Measurements from ENCODE around the gene PRR29. TPM values are rescaled to one million over a fixed set of nuclear protein-coding genes. Genes with fewer than 3 reads are reported as not detected.

PRR29 gene
- total RNA-seq, 2 experiments from 2014 or later, result 3.8 TPM

DNA sequence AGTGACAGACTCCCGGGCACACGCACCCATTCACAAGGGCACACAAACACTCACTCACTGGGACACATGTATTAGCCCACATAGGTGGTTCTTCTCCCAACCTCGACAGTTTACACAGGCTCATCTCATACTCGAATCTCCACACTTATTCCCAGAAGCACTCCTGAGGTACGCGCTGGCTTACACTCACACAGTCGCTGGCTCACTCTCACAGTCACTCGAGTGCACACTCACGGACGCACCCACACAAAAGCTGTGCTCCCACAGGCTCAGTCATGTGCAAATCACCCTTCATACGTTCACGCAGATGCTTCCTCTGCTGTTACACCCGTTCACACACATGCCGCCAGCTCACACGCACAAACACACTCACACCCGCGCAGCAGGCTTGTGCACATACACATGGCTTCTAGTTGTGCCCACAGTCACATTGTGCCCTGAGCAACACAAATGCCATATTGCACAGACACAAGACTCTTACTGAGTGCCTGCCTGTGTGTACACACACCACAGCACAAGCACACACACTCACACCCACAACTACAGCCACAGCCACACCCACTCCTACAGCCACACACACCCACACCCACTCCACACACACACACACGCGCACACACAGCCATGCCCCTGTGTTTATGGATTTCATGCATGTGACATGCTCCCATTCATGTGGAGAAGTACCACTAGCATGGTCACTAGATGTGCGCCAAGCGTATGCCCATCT, 8.4 kb upstream of the PRR29 start:
- CTCF ChIA-PET, result interaction anchor here (0.6 to 1.8 kb wide), 15 partner anchors 9 to 86 kb away, joined by 3 to 9 read pairs (median 4); partner anchors contain the start of gene GH1
- Mint-ChIP-seq H3K27ac (no peak overlapping the region), H3K36me3 (ENCODE audit: low read depth) (peaks cover 2% of the 10 kb centered on the region)

DNA sequence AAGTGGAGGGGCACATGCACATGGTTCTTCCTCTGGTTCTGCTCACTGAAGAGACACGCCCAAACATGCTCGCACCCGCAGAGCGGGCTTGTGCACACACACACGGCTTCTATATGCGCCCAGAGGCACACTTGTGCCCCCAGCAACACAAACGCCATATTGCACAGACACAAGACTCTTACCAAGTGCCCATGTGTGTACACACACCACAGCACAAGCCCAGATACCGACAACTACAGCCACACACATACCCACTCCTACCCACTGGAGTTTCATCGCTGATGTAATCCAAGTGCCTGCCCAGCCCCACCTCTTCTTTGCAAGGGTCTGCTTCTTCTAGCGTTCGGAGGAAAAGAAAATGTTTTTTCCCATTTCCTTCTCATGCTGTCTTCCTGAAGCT, 6.5 kb upstream of the PRR29 start:
- DNase-seq, result no peak
- H3K36me3 Mint-ChIP-seq (ENCODE audit: low read depth), result peaks cover 2% of the 10 kb centered on the region
- CTCF ChIA-PET, result interaction anchor here (0.6 to 1.8 kb wide), 3 partner anchors 10 to 78 kb away, joined by 3 to 4 read pairs (median 4); no protein-coding TSS in a partner anchor
- no peak overlapping the region for H3K4me3 Mint-ChIP-seq
- no peak overlapping the region for H3K27ac Mint-ChIP-seq
- peaks cover 65% of the 10 kb centered on the region for H3K4me1 Mint-ChIP-seq
- peaks cover 16% of the 10 kb centered on the region for H3K27me3 Mint-ChIP-seq
- H3K9me3 Mint-ChIP-seq, result no peaks in the 10 kb centered on the region
- POLR2A ChIA-PET, result no interaction called here

More for the DNA sequence above, 8.4 kb upstream of the PRR29 start:
- no peak for DNase-seq
- Mint-ChIP-seq H3K9me3 (no peaks in the 10 kb centered on the region), H3K4me1 (peaks cover 68% of the 10 kb centered on the region), H3K4me3 (no peak overlapping the region), H3K27me3 (peaks cover 10% of the 10 kb centered on the region)
- POLR2A ChIA-PET, result no interaction called here

DNA sequence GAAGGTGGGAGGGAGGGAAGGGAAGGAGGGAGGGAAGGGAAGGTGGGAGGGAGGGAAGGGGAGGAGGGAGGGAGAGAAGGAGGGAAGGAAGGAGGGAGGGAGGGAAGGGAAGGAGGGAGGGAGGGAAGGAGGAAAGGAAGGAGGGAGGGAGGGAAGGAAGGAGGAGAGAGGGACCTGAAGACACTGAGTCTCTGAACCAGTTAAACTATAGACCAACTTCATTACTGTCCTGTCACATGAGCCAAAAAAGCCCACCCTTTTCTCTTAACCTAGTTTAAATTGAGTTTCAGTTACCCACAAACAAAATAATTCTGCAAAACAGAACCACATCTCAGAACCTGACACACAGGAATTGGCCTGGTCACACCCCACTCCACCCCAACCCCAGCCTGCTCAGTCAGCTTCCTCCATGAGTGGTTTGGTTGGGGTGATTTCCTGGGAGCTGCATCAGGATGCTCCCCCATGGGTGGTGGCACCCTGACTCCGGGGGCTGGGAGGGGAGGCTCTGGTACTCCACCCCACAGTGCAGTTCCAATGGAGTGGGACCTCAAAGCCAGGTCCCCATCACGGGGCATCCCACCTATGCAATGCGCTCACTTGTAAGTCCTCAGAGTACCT, 4.7 kb upstream of the PRR29 start:
- no peak overlapping the region for H3K4me3 Mint-ChIP-seq
- DNase-seq, result peak; percentile 41
- H3K36me3 Mint-ChIP-seq (ENCODE audit: low read depth), result peaks cover 2% of the 10 kb centered on the region
- no peaks in the 10 kb centered on the region for H3K9me3 Mint-ChIP-seq
- H3K27ac Mint-ChIP-seq, result peak overlapping the region; percentile 85
- ChIA-PET CTCF (interaction anchor here (0.6 to 2.4 kb wide), 8 partner anchors 18 to 140 kb away, joined by 3 to 14 read pairs (median 4); partner anchors contain the start of genes GH1 and ICAM2), POLR2A (no interaction called here)
- H3K27me3 Mint-ChIP-seq, result peaks cover 19% of the 10 kb centered on the region
- peaks cover 75% of the 10 kb centered on the region for H3K4me1 Mint-ChIP-seq

DNA sequence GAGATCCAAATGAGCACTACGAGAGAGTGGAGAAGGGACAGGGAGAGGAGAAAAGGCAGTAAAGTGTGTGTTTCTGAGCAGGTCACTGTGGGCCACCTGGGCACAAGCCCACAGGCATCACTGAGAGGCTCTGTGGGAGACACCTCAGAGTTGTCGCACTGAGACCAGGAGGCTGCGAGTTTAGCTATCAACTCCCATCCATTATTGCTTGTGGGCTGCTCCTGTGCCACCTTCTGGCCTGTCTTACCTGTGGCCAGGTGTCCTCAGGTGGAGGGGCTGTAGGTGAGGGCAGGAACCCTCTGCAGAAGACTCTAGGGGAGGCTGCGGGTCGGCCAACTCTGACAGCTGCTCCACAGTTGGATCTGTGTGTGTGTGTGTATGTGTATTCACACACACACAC, 2.5 kb upstream of the PRR29 start:
- H3K36me3 Mint-ChIP-seq (ENCODE audit: low read depth), result peaks cover 4% of the 10 kb centered on the region

DNA sequence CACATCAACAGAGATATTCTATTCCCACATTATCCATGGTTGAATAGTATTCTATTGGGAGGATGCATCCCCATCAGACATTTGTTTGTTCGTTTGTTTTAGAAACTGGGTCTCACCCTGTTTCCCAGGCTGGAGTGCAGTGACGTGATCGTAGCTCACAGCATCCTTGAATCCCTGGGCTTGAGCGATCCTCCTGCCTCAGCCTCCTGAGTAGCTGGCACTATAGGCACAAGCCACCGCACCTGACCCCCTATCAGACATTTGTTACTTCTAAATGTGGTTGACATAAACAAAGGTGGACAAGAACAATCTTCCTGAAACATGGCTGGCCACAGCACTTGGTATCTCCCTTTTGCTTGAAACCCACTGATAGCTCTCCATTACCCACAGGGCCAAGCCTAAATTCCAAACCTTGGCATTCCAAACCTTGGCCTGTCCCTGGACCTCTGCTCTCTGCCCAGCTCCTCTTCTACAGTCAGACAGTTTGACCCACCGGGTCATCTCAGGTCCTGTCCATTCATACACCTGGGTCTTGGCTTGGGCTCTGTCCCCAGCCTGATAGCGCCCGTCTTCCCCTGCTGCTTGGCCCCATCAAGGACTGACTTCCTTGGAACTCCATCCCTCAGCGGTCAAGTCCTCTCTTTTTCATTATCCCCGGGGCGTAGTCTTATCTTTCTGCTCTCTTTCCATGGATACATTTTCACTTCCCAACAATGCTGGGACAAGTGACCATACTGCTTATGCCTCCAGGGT, 1.5 kb upstream of the PRR29 start:
- Mint-ChIP-seq H3K4me1 (peaks cover 74% of the 10 kb centered on the region), H3K27ac (no peak overlapping the region), H3K9me3 (no peaks in the 10 kb centered on the region), H3K27me3 (peaks cover 17% of the 10 kb centered on the region), H3K4me3 (no peak overlapping the region), H3K36me3 (ENCODE audit: low read depth) (peaks cover 7% of the 10 kb centered on the region)
- ChIA-PET CTCF (interaction anchor here (0.7 to 1.0 kb wide), 3 partner anchors 9 to 11 kb away, joined by 3 read pairs; no protein-coding TSS in a partner anchor), POLR2A (interaction anchor here (0.6 to 1.0 kb wide), 2 partner anchors 24 to 26 kb away, joined by 5 read pairs; partner anchors contain the start of gene ICAM2)
- no peak for DNase-seq

More for the DNA sequence above, 2.5 kb upstream of the PRR29 start:
- peak overlapping the region; percentile 54 for H3K27ac Mint-ChIP-seq
- POLR2A ChIA-PET, result no interaction called here
- DNase-seq, result no peak
- CTCF ChIA-PET, result interaction anchor here (0.6 to 1.2 kb wide), 3 partner anchors 49 to 83 kb away, joined by 4 to 6 read pairs (median 5); no protein-coding TSS in a partner anchor
- peaks cover 81% of the 10 kb centered on the region for H3K4me1 Mint-ChIP-seq
- peaks cover 19% of the 10 kb centered on the region for H3K27me3 Mint-ChIP-seq
- H3K4me3 Mint-ChIP-seq, result no peak overlapping the region
- no peaks in the 10 kb centered on the region for H3K9me3 Mint-ChIP-seq

DNA sequence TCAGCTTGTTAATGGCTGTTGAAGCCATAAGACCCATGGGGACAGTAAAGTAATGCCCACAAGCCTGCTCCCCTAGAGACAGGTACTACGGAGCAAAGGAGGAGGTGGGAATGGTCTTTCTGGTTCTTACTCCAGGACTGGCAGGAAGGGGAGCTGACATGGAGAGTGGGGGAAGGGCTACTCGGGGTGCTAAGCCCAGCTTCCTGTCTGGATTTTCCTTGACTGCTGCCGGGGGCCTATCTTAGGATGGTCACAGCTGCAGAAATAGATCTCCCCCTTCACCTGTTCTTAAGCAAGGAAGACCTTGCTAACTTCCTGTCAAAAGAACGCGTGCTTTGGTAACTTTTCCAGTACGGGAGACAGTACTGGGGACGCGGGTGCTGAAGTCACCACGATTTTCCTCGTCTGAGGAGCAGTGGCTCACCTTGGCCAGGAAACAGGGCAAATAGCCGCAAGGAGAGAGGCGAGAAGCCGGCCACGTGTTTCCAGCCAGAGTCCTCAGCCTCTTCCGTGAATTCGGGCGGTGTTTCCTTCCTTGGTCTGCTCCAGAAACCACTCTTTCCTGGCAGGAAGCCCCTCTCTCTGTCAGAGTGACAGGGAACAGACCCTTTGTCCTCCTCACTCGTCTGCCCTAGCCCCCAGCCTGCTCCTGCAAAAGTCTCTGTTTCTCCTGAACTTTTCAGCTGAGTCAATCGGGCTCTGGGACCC, 656 bp upstream of the PRR29 start:
- no peak for DNase-seq
- Mint-ChIP-seq H3K4me3 (peak overlapping the region; percentile 85), H3K27ac (no peak overlapping the region), H3K27me3 (peaks cover 11% of the 10 kb centered on the region), H3K36me3 (ENCODE audit: low read depth) (peaks cover 7% of the 10 kb centered on the region), H3K4me1 (peaks cover 65% of the 10 kb centered on the region), H3K9me3 (no peaks in the 10 kb centered on the region)
- CTCF ChIA-PET, result interaction anchor here (0.6 to 1.4 kb wide), 4 partner anchors 10 to 769 kb away, joined by 3 to 5 read pairs (median 3); no protein-coding TSS in a partner anchor
- POLR2A ChIA-PET, result interaction anchor here (1.0 kb wide), 1 partner anchor 23 kb away, joined by 5 read pairs; the partner anchor contains the start of gene ICAM2

DNA sequence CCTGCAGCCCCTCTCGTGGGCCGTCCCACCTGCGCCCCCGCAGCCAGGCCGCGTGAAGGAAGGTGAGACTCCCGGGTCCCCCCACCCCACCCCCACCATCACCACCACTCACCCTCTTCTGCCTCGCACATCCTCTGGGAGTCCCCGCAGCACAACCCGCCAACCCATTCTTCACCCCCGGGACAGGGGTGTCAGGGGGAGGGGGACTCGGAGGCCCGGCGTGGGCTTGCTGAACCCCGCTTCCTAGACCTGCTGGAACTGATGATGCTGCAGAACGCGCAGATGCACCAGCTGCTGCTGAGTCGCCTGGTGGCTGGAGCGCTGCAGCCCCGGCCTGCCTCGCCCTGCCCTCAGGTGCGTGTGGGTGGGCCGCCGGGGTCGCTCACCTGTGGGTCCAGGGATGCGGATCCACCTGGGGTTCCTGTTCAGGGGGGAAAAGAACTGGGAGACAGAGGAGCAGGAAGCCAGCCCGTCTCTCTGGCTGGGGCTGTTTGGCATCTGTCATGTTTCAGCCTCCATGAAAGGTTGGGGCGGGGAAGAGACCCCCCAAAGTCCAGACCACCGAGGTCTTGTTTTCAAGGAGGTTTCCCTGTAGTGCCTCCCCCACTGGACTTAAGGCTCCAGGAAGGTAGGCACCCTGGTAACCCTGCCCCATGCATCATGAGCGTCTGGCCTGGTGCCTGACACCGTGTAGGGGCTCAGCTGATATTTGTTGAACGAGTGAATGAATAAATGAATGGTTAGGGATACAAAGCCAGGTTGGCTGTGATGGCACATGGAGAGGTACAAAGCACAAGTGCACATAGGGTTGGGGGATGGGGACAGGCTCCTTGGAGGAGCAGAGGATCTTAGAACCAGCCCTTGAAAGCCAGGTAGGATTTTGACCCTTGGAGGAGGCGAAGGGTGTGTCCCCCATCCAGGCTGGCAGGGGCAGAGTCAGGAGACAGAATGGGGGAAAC, 849 bp downstream of the PRR29 start:
- no peak for DNase-seq
- CTCF ChIA-PET, result interaction anchor here (0.6 to 1.6 kb wide), 7 partner anchors 8 to 498 kb away, joined by 3 to 6 read pairs (median 5); partner anchors contain the start of genes ICAM2 and POLG2
- H3K27ac Mint-ChIP-seq, result peak overlapping the region; percentile 64
- peaks cover 14% of the 10 kb centered on the region for H3K36me3 Mint-ChIP-seq (ENCODE audit: low read depth)
- H3K4me1 Mint-ChIP-seq, result peaks cover 54% of the 10 kb centered on the region
- H3K9me3 Mint-ChIP-seq, result no peaks in the 10 kb centered on the region
- H3K4me3 Mint-ChIP-seq, result peak overlapping the region; percentile 85
- POLR2A ChIA-PET, result no interaction called here
- peaks cover 9% of the 10 kb centered on the region for H3K27me3 Mint-ChIP-seq

DNA sequence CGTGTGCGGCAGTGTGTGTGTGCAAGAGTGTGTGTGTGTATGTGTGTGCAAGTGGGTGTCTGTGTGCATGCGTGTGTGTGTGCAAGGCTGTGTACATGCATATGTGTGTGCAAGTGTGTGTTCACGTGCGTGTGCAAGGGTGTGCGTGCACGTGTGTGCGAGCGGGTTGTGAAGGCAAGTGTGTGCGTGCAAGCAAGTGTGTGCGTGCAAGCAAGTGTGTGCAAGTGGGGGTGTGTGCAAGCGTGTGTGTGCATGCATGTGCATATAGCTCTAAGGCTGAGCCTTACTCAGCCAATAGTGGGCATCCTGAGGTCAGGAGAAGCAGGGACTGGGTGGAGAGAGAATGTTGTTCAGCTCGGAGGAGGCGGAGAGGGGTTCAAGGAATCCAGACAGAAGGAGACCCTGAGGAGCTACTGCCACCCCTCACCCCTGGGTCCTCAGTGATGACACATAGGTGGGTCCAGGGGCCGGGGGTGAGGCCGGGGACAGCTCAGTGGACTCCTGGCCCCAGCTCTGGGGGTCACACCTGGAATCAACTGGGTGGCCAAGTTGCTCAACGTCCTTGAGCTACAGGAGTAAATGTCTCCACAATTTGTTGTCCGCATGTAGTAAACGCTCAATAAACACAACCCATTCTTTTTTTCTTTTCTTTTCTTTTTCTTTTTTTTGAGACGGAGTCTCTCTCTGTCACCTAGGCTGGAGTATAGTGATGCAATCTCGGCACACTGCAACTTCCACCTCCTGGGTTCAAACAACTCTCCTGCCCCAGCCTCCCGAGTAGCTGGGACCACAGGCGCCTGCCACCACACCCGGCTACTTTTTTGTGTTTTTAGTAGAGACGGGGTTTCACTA, 1.8 kb downstream of the PRR29 start:
- Mint-ChIP-seq H3K36me3 (ENCODE audit: low read depth) (peaks cover 19% of the 10 kb centered on the region), H3K27me3 (peaks cover 9% of the 10 kb centered on the region), H3K9me3 (no peaks in the 10 kb centered on the region), H3K4me1 (peaks cover 46% of the 10 kb centered on the region), H3K4me3 (peak overlapping the region; percentile 85), H3K27ac (peak overlapping the region; percentile 68)
- POLR2A ChIA-PET, result no interaction called here
- CTCF ChIA-PET, result interaction anchor here (0.6 to 1.6 kb wide), 9 partner anchors 9 to 607 kb away, joined by 3 to 6 read pairs (median 3); partner anchors contain the start of genes GH1 and ICAM2
- no peak for DNase-seq

DNA sequence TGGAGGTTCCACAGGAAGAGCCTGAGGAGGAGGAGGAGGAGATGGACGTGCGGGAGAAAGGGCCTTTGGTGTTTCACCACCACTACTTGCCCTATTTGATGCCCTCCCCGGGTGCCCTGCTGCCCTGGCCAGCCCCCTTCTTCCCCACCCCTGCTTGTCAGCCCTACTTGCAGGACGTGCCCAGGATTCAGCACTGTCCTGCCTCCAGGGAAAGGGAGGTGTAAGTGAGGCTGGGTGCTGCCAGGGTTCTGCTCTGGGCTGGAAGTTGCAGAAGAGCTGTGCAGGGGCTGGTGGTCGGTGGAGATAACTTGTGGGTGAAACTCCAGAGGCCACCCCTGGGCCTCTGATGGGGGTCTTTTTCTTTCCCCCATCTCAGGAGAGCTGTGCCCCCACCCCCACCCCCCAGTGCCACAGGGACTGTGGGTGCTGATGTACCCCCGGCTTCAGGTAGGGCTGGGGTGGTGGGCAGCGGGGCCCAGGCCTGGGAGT, 3.0 kb downstream of the PRR29 start:
- POLR2A ChIA-PET, result no interaction called here
- DNase-seq, result no peak
- Mint-ChIP-seq H3K27me3 (peaks cover 6% of the 10 kb centered on the region), H3K27ac (no peak overlapping the region), H3K4me3 (no peak overlapping the region), H3K36me3 (ENCODE audit: low read depth) (peaks cover 28% of the 10 kb centered on the region), H3K9me3 (no peaks in the 10 kb centered on the region), H3K4me1 (peaks cover 43% of the 10 kb centered on the region)
- CTCF ChIA-PET, result no interaction called here

DNA sequence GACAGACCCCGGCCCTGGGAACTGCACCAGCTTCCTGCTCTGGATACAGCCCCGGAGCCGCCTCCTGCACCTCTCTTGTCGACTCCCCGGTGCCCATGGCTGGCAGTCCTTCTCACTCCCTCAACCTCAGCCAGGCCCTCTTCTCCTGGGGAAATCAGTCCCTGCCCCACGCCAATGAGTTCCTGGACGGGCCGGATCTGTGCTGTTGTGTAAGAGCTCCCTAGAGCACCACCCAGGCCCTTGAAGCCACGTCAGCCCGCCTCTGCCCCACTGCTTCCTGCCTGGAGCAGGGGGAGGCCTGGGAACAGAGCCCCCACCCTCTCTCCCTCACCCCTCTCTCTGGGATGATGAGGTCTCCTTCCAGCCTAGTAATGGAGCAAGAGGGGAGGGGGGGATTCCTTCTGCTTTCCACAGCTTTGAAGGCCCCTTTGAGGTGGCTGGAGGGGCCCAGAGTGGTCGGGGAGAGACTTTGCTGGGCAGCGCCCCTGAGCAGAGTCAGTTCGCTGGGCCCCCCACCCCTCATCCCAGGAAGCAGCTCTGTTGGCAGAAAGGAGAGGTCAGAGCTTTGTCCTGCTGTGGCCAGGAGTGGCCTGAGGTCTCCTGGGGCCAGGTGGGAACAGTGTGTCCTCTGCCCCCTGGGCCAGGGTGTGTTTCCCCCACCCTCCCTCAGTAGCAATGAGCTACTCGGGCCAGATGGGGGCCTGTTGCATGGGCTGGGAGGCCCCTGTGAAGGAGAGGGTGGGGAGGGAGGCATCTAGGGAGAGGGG, 3.8 kb downstream of the PRR29 start:
- Mint-ChIP-seq H3K36me3 (ENCODE audit: low read depth) (peaks cover 31% of the 10 kb centered on the region), H3K27ac (peak overlapping the region; percentile 41), H3K9me3 (no peaks in the 10 kb centered on the region), H3K4me3 (no peak overlapping the region), H3K27me3 (peaks cover under 1% of the 10 kb centered on the region), H3K4me1 (peaks cover 39% of the 10 kb centered on the region)
- ChIA-PET CTCF (interaction anchor here (1.1 to 1.4 kb wide), 2 partner anchors 18 to 24 kb away, joined by 3 to 7 read pairs; partner anchors contain the start of gene ICAM2), POLR2A (no interaction called here)
- no peak for DNase-seq

All from activated CD4-positive, alpha-beta T cell treated with anti-CD3 and anti-CD28 coated beads, Interleukin-2, amount 10 ng/mL, durations not matched to agents 7 days and 5 days (primary cell).